Measurements from ENCODE around the gene MMP23B. TPM values are rescaled to one million over a fixed set of nuclear protein-coding genes. Genes with fewer than 3 reads are reported as not detected.
"Not testable (repeated sequence)": the region's sequence is repeated elsewhere in the genome, so short reads cannot be mapped to it uniquely, and the experiment has no call there.

The MMP23B gene
- total RNA-seq, 1 experiment from 2014 or later = 0.67 TPM

DNA sequence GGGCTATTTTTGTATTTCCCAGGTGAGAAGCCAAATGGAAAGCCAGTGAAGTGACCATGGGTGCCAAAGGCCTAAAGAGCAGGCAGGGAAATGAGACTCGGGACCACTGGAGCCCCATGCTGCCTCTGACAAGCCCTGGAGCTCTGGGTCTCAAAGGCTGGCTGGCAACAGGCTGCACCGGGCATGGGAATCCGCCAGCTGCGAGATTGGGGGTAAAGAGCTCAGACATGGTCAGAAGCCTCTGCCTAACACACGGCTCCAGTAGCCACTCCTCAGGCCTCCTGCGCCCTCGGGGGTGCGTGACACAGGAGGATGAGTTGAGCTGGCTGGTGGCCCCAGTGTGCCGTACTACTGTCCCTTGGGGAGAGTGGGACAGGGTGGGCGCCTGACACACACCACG, 32.3 kb downstream of the MMP23B start:
- BruUV-seq (replicated peaks); H3K4me3 ChIP-seq (ENCODE audit: low read depth, low read length, poor library complexity, severe bottlenecking); H3K27me3 ChIP-seq (replicated peaks; ENCODE audit: insufficient read depth, low read depth, low read length, poor library complexity); H3K4me1 ChIP-seq (ENCODE audit: insufficient read depth, low read length, poor library complexity, severe bottlenecking); DNase-seq (ENCODE audit: low spot score); CTCF ChIA-PET; intact Hi-C loops (cut with micrococcal nuclease; ENCODE audit: unreplicated experiment); POLR2A ChIA-PET (ENCODE audit: low non-redundant PET); H3K9me3 ChIP-seq (ENCODE audit: low read depth, low read length, poor library complexity, severe bottlenecking); H3K27ac ChIP-seq (ENCODE audit: low read depth, low read length, poor library complexity, severe bottlenecking): not testable (repeated sequence)
- H3K36me3 ChIP-seq (ENCODE audit: insufficient read depth, low read length, poor library complexity, severe bottlenecking) = peaks cover 23% of the 10 kb centered on the region

DNA sequence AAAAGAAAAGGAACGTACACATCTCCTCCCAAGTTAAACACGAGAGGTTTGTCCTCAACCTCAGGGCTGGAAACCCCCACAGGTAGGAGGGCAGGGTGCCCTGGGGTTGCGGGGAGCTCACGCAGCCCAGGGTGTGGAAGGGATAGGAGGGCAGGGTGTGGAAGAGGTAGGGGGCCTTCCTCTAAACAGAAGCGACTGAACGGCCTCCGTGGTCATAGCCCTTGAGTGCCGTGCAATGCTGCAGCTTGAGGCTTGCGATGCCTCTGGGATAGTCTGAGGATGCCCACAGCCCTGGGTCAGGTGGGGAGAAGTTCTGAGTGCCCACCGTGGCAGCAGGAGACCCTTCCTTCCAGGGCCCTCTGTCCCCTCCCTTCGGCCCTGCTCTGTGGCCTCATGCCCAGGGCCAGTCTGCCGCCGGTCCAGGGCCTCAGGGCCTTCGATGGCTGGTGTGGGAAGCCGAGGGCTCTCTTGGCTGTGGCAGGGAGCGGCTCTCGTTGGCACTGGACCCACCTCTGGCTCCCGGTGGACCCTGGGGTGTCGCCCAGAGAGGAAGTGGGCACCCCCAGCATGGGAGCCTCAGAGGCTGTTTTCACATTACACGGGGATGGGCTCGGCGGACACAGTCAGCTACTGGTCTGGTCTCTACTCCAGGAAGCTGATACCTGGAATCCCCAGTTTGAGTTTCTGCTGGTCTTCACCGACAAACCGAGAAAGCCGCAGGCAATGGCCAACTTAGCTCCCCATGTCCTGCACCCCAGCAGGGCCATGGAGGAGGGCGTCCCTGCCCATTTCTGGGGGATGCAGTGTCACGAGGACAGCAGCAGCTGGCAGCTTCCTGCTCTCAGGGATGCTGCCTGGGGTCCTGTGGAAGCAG, 33.2 kb downstream of the MMP23B start:
- H3K9me3 ChIP-seq (ENCODE audit: low read depth, low read length, poor library complexity, severe bottlenecking) = no peaks in the 10 kb centered on the region
- TF ChIP-seq, protein P1, sequence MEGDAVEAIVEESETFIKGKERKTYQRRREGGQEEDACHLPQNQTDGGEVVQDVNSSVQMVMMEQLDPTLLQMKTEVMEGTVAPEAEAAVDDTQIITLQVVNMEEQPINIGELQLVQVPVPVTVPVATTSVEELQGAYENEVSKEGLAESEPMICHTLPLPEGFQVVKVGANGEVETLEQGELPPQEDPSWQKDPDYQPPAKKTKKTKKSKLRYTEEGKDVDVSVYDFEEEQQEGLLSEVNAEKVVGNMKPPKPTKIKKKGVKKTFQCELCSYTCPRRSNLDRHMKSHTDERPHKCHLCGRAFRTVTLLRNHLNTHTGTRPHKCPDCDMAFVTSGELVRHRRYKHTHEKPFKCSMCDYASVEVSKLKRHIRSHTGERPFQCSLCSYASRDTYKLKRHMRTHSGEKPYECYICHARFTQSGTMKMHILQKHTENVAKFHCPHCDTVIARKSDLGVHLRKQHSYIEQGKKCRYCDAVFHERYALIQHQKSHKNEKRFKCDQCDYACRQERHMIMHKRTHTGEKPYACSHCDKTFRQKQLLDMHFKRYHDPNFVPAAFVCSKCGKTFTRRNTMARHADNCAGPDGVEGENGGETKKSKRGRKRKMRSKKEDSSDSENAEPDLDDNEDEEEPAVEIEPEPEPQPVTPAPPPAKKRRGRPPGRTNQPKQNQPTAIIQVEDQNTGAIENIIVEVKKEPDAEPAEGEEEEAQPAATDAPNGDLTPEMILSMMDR (conservative IDR thresholded peaks at IDR 0.05; ENCODE audit: low read depth, low read length) = no peak
- no peak for TF ChIP-seq EZH2 (IDR thresholded peaks at IDR 0.05; ENCODE audit: borderline replicate concordance, low read depth, low read length, poor library complexity, severe bottlenecking)
- H3K27ac ChIP-seq (ENCODE audit: low read depth, low read length, poor library complexity, severe bottlenecking) = peak overlapping the region; percentile 16
- no TSS peak for BruUV-seq (replicated peaks)
- POLR2A ChIA-PET (ENCODE audit: low non-redundant PET) = no interaction called here
- DNase-seq (ENCODE audit: low spot score) = no peak
- intact Hi-C loops (cut with micrococcal nuclease; ENCODE audit: unreplicated experiment) = no loop called here
- H3K4me3 ChIP-seq (ENCODE audit: low read depth, low read length, poor library complexity, severe bottlenecking) = no peak overlapping the region
- peaks cover 29% of the 10 kb centered on the region for H3K36me3 ChIP-seq (ENCODE audit: insufficient read depth, low read length, poor library complexity, severe bottlenecking)
- H3K4me1 ChIP-seq (ENCODE audit: insufficient read depth, low read length, poor library complexity, severe bottlenecking) = peaks cover 10% of the 10 kb centered on the region
- CTCF ChIA-PET = no interaction called here
- no peaks in the 10 kb centered on the region for H3K27me3 ChIP-seq (replicated peaks; ENCODE audit: insufficient read depth, low read depth, low read length, poor library complexity)

DNA sequence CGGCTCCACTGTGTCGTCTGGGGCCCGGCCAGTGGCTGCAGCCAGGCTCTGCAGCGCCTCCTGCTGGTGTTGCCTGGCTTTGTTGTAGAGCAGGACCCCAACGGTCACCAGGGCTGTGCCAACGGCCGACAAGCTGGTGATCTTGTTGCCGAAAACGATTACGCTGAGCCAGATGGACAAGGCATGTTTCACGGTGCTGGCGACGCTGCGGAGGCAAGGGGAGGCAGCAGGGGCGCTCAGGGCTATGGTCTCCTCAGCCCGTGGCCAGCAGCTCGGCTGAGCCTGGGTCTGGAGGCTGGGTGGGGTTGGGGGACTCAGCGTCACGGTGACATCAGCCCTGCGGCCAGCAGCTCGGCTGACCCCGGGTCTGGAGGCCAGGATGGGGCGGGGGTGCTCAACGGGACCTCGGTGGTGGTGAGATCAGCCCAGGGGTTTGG, 33.9 kb downstream of the MMP23B start:
- no peak overlapping the region for H3K27ac ChIP-seq (ENCODE audit: low read depth, low read length, poor library complexity, severe bottlenecking)
- POLR2A ChIA-PET (ENCODE audit: low non-redundant PET) = no interaction called here

More for the DNA sequence above, 33.9 kb downstream of the MMP23B start:
- DNase-seq (ENCODE audit: low spot score) = peak; percentile 41
- H3K9me3 ChIP-seq (ENCODE audit: low read depth, low read length, poor library complexity, severe bottlenecking) = no peaks in the 10 kb centered on the region
- no peak overlapping the region for H3K4me3 ChIP-seq (ENCODE audit: low read depth, low read length, poor library complexity, severe bottlenecking)
- no TSS peak for BruUV-seq (replicated peaks)
- TF ChIP-seq, protein P1 (conservative IDR thresholded peaks at IDR 0.05; ENCODE audit: low read depth, low read length) = peak; percentile 78
- TF ChIP-seq EZH2 (IDR thresholded peaks at IDR 0.05; ENCODE audit: borderline replicate concordance, low read depth, low read length, poor library complexity, severe bottlenecking) = no peak
- H3K4me1 ChIP-seq (ENCODE audit: insufficient read depth, low read length, poor library complexity, severe bottlenecking) = peaks cover 10% of the 10 kb centered on the region
- H3K36me3 ChIP-seq (ENCODE audit: insufficient read depth, low read length, poor library complexity, severe bottlenecking) = peaks cover 29% of the 10 kb centered on the region
- CTCF ChIA-PET = no interaction called here
- no peaks in the 10 kb centered on the region for H3K27me3 ChIP-seq (replicated peaks; ENCODE audit: insufficient read depth, low read depth, low read length, poor library complexity)
- intact Hi-C loops (cut with micrococcal nuclease; ENCODE audit: unreplicated experiment) = no loop called here
